ENCODE data around the gene SST. TPM values are rescaled to one million over a fixed set of nuclear protein-coding genes. Genes with fewer than 3 reads are reported as not detected.

SST gene
- total RNA-seq, 1 experiment from 2014 or later = not detected

DNA sequence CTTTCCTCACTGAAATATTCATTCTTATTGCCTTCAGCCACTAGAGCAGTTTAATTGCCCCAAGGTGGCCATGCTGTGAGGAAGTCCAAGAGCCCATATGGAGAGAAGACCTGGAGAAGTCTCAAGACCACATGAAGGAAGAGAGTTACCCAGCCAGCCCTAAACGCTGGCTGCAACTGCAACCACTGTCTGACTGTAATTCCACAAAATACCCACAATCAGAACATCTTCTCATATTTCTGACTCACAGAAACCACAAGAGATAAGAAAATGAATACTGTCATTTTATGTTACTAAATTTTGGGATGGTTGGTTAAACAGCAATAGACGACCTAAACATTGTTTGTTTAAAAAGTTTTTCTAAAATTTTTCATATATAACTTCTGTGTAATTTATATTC lies 14.7 kb upstream of the SST start:
- Histone ChIP-seq H3K4me2 (ENCODE audit: low read length) (no peak overlapping the region), H3K4me3 (replicated peaks in 1 of 2; ENCODE audit: low read depth in 1 of 2, low read length in 2 of 2) (no peak overlapping the region), H3K36me3 (ENCODE audit: control insufficient read depth in 1 of 2, insufficient read depth in 2 of 2, low read length in 2 of 2) (no peaks in the 10 kb centered on the region), H2AFZ (ENCODE audit: low read depth, low read length, poor library complexity, severe bottlenecking) (no peak overlapping the region), H3K9me3 (ENCODE audit: control insufficient read depth in 1 of 2, insufficient read depth in 1 of 2, low read depth in 1 of 2, low read length in 2 of 2) (no peaks in the 10 kb centered on the region; a peak in 1 of 4 replicates), H3K4me1 (ENCODE audit: control insufficient read depth in 1 of 2, insufficient read depth in 2 of 2, low read length in 2 of 2) (no peaks in the 10 kb centered on the region), H4K20me1 (ENCODE audit: insufficient read depth) (no peaks in the 10 kb centered on the region), H3K79me2 (ENCODE audit: insufficient read depth, low read length) (no peaks in the 10 kb centered on the region), H3K9ac (ENCODE audit: low read length) (no peak overlapping the region), H3K27me3 (ENCODE audit: insufficient read depth, low read length) (no peaks in the 10 kb centered on the region), H3K9me2 (ENCODE audit: insufficient read depth) (no peaks in the 10 kb centered on the region), H3K27ac (ENCODE audit: low read depth, low read length) (no peak overlapping the region)
- ChIA-PET RAD21 (ENCODE audit: low non-redundant PET in 1 of 2, low total read pairs in 2 of 2, uncharacterized antibody in 2 of 2, unreplicated experiment in 2 of 2) (no interaction called here), POLR2A (no interaction called here), CTCF (interaction anchor here (1.3 to 1.6 kb wide), 2 partner anchors 24 to 1269 kb away, joined by 3 read pairs; no protein-coding TSS in a partner anchor)
- BruUV-seq (replicated peaks) = no TSS peak
- TF ChIP-seq, protein P1, sequence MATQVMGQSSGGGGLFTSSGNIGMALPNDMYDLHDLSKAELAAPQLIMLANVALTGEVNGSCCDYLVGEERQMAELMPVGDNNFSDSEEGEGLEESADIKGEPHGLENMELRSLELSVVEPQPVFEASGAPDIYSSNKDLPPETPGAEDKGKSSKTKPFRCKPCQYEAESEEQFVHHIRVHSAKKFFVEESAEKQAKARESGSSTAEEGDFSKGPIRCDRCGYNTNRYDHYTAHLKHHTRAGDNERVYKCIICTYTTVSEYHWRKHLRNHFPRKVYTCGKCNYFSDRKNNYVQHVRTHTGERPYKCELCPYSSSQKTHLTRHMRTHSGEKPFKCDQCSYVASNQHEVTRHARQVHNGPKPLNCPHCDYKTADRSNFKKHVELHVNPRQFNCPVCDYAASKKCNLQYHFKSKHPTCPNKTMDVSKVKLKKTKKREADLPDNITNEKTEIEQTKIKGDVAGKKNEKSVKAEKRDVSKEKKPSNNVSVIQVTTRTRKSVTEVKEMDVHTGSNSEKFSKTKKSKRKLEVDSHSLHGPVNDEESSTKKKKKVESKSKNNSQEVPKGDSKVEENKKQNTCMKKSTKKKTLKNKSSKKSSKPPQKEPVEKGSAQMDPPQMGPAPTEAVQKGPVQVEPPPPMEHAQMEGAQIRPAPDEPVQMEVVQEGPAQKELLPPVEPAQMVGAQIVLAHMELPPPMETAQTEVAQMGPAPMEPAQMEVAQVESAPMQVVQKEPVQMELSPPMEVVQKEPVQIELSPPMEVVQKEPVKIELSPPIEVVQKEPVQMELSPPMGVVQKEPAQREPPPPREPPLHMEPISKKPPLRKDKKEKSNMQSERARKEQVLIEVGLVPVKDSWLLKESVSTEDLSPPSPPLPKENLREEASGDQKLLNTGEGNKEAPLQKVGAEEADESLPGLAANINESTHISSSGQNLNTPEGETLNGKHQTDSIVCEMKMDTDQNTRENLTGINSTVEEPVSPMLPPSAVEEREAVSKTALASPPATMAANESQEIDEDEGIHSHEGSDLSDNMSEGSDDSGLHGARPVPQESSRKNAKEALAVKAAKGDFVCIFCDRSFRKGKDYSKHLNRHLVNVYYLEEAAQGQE (IDR thresholded peaks at IDR 0.05; ENCODE audit: low read depth) = no peak
- TF ChIP-seq EZH2phosphoT487 (IDR thresholded peaks at IDR 0.05; ENCODE audit: borderline replicate concordance) = no peak
- TF ChIP-seq SP1 (IDR thresholded peaks at IDR 0.05; ENCODE audit: low read depth) = no peak
- no peak for TF ChIP-seq EGR1 (IDR thresholded peaks at IDR 0.05; ENCODE audit: low read depth)
- no peak for TF ChIP-seq POLR2A (IDR thresholded peaks at IDR 0.05; ENCODE audit: borderline replicate concordance, extremely low read depth, insufficient read depth, insufficient read length)
- TF ChIP-seq CEBPB (IDR thresholded peaks at IDR 0.05; ENCODE audit: low read depth) = no peak
- no peak for TF ChIP-seq EZH2 (IDR thresholded peaks at IDR 0.05)
- TF ChIP-seq MAX (IDR thresholded peaks at IDR 0.05) = no peak
- TF ChIP-seq ATF3 (IDR thresholded peaks at IDR 0.05) = no peak
- TF ChIP-seq ZBTB33 (IDR thresholded peaks at IDR 0.05; ENCODE audit: extremely low read depth, insufficient replicate concordance, low read length) = no peak
- intact Hi-C loops (cut with micrococcal nuclease) = no loop called here
- DNase-seq (ENCODE audit: low read depth, low spot score) = no peak
- no peak for ATAC-seq
